ENCODE measurements around the gene PDE1C.

PDE1C gene

GRCh38 chr7:32071466-32072091, 1.4 kb upstream of the PDE1C start:
- TF ChIP-seq CTCF (conservative IDR thresholded peaks at IDR 0.05; ENCODE audit: low read length) (no peak), EZH2phosphoT487 (IDR thresholded peaks at IDR 0.05; ENCODE audit: borderline replicate concordance) (no peak)
- no peaks in the 10 kb centered on the region for H4K20me1 ChIP-seq (ENCODE audit: insufficient read depth, low read length, poor library complexity, severe bottlenecking)
- no peaks in the 10 kb centered on the region for H3K27me3 ChIP-seq (ENCODE audit: insufficient read depth, low read length, poor library complexity, severe bottlenecking)
- no peaks in the 10 kb centered on the region for H3K9me3 ChIP-seq (ENCODE audit: insufficient read depth, low read depth, low read length)
- H3K79me2 ChIP-seq (ENCODE audit: insufficient read depth, low read length) = no peaks in the 10 kb centered on the region
- H3K4me2 ChIP-seq (ENCODE audit: low read depth, low read length, poor library complexity, severe bottlenecking) = no peak overlapping the region
- no peak overlapping the region for H2AFZ ChIP-seq (ENCODE audit: low read length)
- H3K9me2 ChIP-seq (replicated peaks; ENCODE audit: low read depth, low read length) = no peaks in the 10 kb centered on the region
- no peak overlapping the region for H3K4me3 ChIP-seq (ENCODE audit: low read length, poor library complexity, severe bottlenecking)
- no peaks in the 10 kb centered on the region for H3F3A ChIP-seq (ENCODE audit: low read depth)
- no peak overlapping the region for H3K9ac ChIP-seq (ENCODE audit: low read depth, low read length, poor library complexity, severe bottlenecking)
- no peaks in the 10 kb centered on the region for H3K36me3 ChIP-seq (ENCODE audit: insufficient read depth, low read length)
- no peaks in the 10 kb centered on the region for H3K4me1 ChIP-seq (ENCODE audit: insufficient read depth, low read length, poor library complexity, severe bottlenecking)

GRCh38 chr7:32070051-32070405, 179 bp downstream of the PDE1C start:
- Histone ChIP-seq H3K4me3 (ENCODE audit: low read length, poor library complexity, severe bottlenecking) (no peak overlapping the region), H3F3A (ENCODE audit: low read depth) (no peaks in the 10 kb centered on the region), H4K20me1 (ENCODE audit: insufficient read depth, low read length, poor library complexity, severe bottlenecking) (no peaks in the 10 kb centered on the region), H3K4me1 (ENCODE audit: insufficient read depth, low read length, poor library complexity, severe bottlenecking) (no peaks in the 10 kb centered on the region), H2AFZ (ENCODE audit: low read length) (no peak overlapping the region), H3K9ac (ENCODE audit: low read depth, low read length, poor library complexity, severe bottlenecking) (no peak overlapping the region), H3K27me3 (ENCODE audit: insufficient read depth, low read length, poor library complexity, severe bottlenecking) (no peaks in the 10 kb centered on the region), H3K79me2 (ENCODE audit: insufficient read depth, low read length) (no peaks in the 10 kb centered on the region), H3K4me2 (ENCODE audit: low read depth, low read length, poor library complexity, severe bottlenecking) (no peak overlapping the region), H3K9me3 (ENCODE audit: insufficient read depth, low read depth, low read length) (no peaks in the 10 kb centered on the region), H3K9me2 (replicated peaks; ENCODE audit: low read depth, low read length) (no peaks in the 10 kb centered on the region), H3K36me3 (ENCODE audit: insufficient read depth, low read length) (no peaks in the 10 kb centered on the region)
- no peak for TF ChIP-seq CTCF (conservative IDR thresholded peaks at IDR 0.05; ENCODE audit: low read length)
- TF ChIP-seq EZH2phosphoT487 (IDR thresholded peaks at IDR 0.05; ENCODE audit: borderline replicate concordance) = no peak

- H3K9ac ChIP-seq (ENCODE audit: low read depth, low read length, poor library complexity, severe bottlenecking) = no peak overlapping the region
These were observed 1.0 kb downstream of the PDE1C start for GRCh38 chr7:32069116-32069650.

More at GRCh38 chr7:32069116-32069650, 1.0 kb downstream of the PDE1C start:
- Histone ChIP-seq H3K4me3 (ENCODE audit: low read length, poor library complexity, severe bottlenecking) (no peak overlapping the region), H3K79me2 (ENCODE audit: insufficient read depth, low read length) (no peaks in the 10 kb centered on the region), H3K27me3 (ENCODE audit: insufficient read depth, low read length, poor library complexity, severe bottlenecking) (no peaks in the 10 kb centered on the region), H3K36me3 (ENCODE audit: insufficient read depth, low read length) (no peaks in the 10 kb centered on the region), H3K9me3 (ENCODE audit: insufficient read depth, low read depth, low read length) (no peaks in the 10 kb centered on the region), H3K9me2 (replicated peaks; ENCODE audit: low read depth, low read length) (no peaks in the 10 kb centered on the region), H3K4me1 (ENCODE audit: insufficient read depth, low read length, poor library complexity, severe bottlenecking) (no peaks in the 10 kb centered on the region), H4K20me1 (ENCODE audit: insufficient read depth, low read length, poor library complexity, severe bottlenecking) (no peaks in the 10 kb centered on the region), H3F3A (ENCODE audit: low read depth) (no peaks in the 10 kb centered on the region), H2AFZ (ENCODE audit: low read length) (no peak overlapping the region), H3K4me2 (ENCODE audit: low read depth, low read length, poor library complexity, severe bottlenecking) (no peak overlapping the region)
- TF ChIP-seq EZH2phosphoT487 (IDR thresholded peaks at IDR 0.05; ENCODE audit: borderline replicate concordance) (no peak), CTCF (conservative IDR thresholded peaks at IDR 0.05; ENCODE audit: low read length) (no peak)
